LNCAP (cell line): ENCODE results near the gene SSBP4.

Source experiments
- CTCF ChIP-seq: fragments of 450-650 bp; IDR thresholded peaks from 2 replicates; pipeline ENCODE4 v1.5.1; 2017; ENCODE audit warnings: mild to moderate bottlenecking

SSBP4 gene

GRCh38 chr19:18435842-18436670, 16.9 kb downstream of the SSBP4 start:
- TF ChIP-seq CTCF: no peak

- TF ChIP-seq CTCF: no peak
Measured at GRCh38 chr19:18436671-18437490, 17.7 kb downstream of the SSBP4 start.

GRCh38 chr19:18437491-18438330, 18.5 kb downstream of the SSBP4 start, which contains the start of gene ISYNA1:
TSS of gene ISYNA1 (minus strand) at chr19:18438133. CDS start at chr19:18437979, 154 bp downstream.
- TF ChIP-seq CTCF: no peak

GRCh38 chr19:18438331-18439024, 19.3 kb downstream of the SSBP4 start:
- no peak for TF ChIP-seq CTCF

GRCh38 chr19:18439025-18439909, 20.1 kb downstream of the SSBP4 start:
- no peak for TF ChIP-seq CTCF

- TF ChIP-seq CTCF: no peak
Measured at GRCh38 chr19:18439910-18440237, 20.7 kb downstream of the SSBP4 start.
